HEK293T (cell line): ENCODE results near the gene XRN2.

Experiments
- FOXA1 ChIP-seq: fragments of 450-650 bp; IDR thresholded peaks from 2 replicates; pipeline ENCODE4 v1.6.1; 2016; ENCODE audit warnings: mild to moderate bottlenecking
- FOXK2 ChIP-seq: fragments of 450-650 bp; IDR thresholded peaks from 2 replicates; pipeline ENCODE4 v1.6.1; 2016; ENCODE audit warnings: mild to moderate bottlenecking
- SP1 ChIP-seq: fragments of 450-650 bp; IDR thresholded peaks from 2 replicates; pipeline ENCODE4 v1.6.1; 2017
- TARDBP ChIP-seq: fragments of 450-650 bp; IDR thresholded peaks from 2 replicates; pipeline ENCODE4 v1.6.1; 2016

GRCh38 chr20:21432911-21433310 lies 129.8 kb downstream of the XRN2 start:
- TF ChIP-seq FOXA1, result no peak
- TF ChIP-seq SP1, result no peak
- TF ChIP-seq FOXK2, result no peak
- TF ChIP-seq TARDBP, result no peak
